DND-41 (cell line): ENCODE data around the gene IL20.

ENCODE experiments used
- ATAC-seq: fragments of 200-7000 bp; cut with Tn5 transposase; 3 replicates; pipeline ENCODE4 v1.9.1; 2021; ENCODE audit warnings: low read depth; ENCODE audit not compliant: insufficient read depth
- DNase-seq: peaks from one replicate; pipeline ENCODE4 v3.0.0-alpha.2; 2020
- H2AFZ ChIP-seq: 2 replicates; pipeline ENCODE4 v1.6.0; 2012; ENCODE audit warnings: low read depth, low read length
- H3K27ac ChIP-seq: 2 replicates; pipeline ENCODE4 v1.5.1; 2012; ENCODE audit warnings: low read length, inconsistent platforms
- H3K27me3 ChIP-seq: fragments of 200-600 bp; sonication (generic); 2 replicates; pipeline ENCODE4 v1.6.0; 2012; ENCODE audit warnings: low read length, mild to moderate bottlenecking, inconsistent platforms; ENCODE audit not compliant: insufficient read depth, poor library complexity
- H3K36me3 ChIP-seq: 2 replicates; pipeline ENCODE4 v1.5.1; 2012; ENCODE audit warnings: low read length, inconsistent platforms; ENCODE audit not compliant: insufficient read depth
- H3K4me1 ChIP-seq: 2 replicates; pipeline ENCODE4 v1.5.1; 2012; ENCODE audit warnings: mild to moderate bottlenecking, low read length; ENCODE audit not compliant: insufficient read depth
- H3K4me2 ChIP-seq: 2 replicates; pipeline ENCODE4 v1.6.0; 2012; ENCODE audit warnings: mild to moderate bottlenecking, moderate library complexity, low read length, inconsistent platforms; ENCODE audit not compliant: insufficient read depth
- H3K4me3 ChIP-seq, 2 experiments: fragments of 200-600 bp in 1 of 2; shearing (Covaris generic) in 1 of 2; 2 replicates each; pipeline ENCODE4 v1.5.1; 2012 to 2016; ENCODE audit warnings: inconsistent platforms in 2 of 2, low read length in 2 of 2, mild to moderate bottlenecking in 2 of 2, low read depth in 1 of 2, moderate library complexity in 1 of 2
- H3K79me2 ChIP-seq: 2 replicates; pipeline ENCODE4 v1.6.0; 2012; ENCODE audit warnings: low read length, inconsistent platforms; ENCODE audit not compliant: insufficient read depth
- H3K9ac ChIP-seq: 2 replicates; pipeline ENCODE4 v1.6.0; 2012; ENCODE audit warnings: low read depth, mild to moderate bottlenecking, inconsistent platforms, low read length, moderate library complexity
- H3K9me3 ChIP-seq: 2 replicates; pipeline ENCODE4 v1.5.1; 2012; ENCODE audit warnings: low read length, moderate library complexity, mild to moderate bottlenecking, inconsistent platforms; ENCODE audit not compliant: insufficient read depth, severe bottlenecking
- H4K20me1 ChIP-seq: 2 replicates; pipeline ENCODE4 v1.6.0; 2012; ENCODE audit warnings: low read length; ENCODE audit not compliant: insufficient read depth
- CTCF ChIP-seq: IDR thresholded peaks from 2 replicates; pipeline ENCODE4 v1.5.1; 2012; ENCODE audit warnings: borderline replicate concordance, low read length, moderate library complexity, mild to moderate bottlenecking; ENCODE audit not compliant: poor library complexity, severe bottlenecking; ENCODE audit errors: extremely low read depth
- EZH2 ChIP-seq: IDR thresholded peaks from 3 replicates; pipeline ENCODE4 v1.6.1; 2012; ENCODE audit warnings: borderline replicate concordance, low read depth, mild to moderate bottlenecking, moderate library complexity, low read length, inconsistent platforms; ENCODE audit not compliant: severe bottlenecking

IL20 gene

GRCh38 chr1:206903687-206904086, 38.3 kb downstream of the IL20 start:
- ATAC-seq (no peak), DNase-seq (no peak)
- Histone ChIP-seq H3K27ac (no peak overlapping the region), H3K9me3 (no peaks in the 10 kb centered on the region), H4K20me1 (no peaks in the 10 kb centered on the region), H3K27me3 (no peaks in the 10 kb centered on the region), H3K4me3 (no peak overlapping the region), H2AFZ (no peak overlapping the region), H3K4me2 (no peak overlapping the region), H3K9ac (no peak overlapping the region), H3K79me2 (no peaks in the 10 kb centered on the region), H3K36me3 (peaks cover 26% of the 10 kb centered on the region), H3K4me1 (peaks cover 38% of the 10 kb centered on the region)
- TF ChIP-seq EZH2 (no peak), CTCF (no peak)

- H3K4me2 ChIP-seq: no peak overlapping the region
- no peaks in the 10 kb centered on the region for H4K20me1 ChIP-seq
- no peak overlapping the region for H3K4me3 ChIP-seq
- peaks cover 38% of the 10 kb centered on the region for H3K4me1 ChIP-seq
- no peaks in the 10 kb centered on the region for H3K79me2 ChIP-seq
- no peak overlapping the region for H2AFZ ChIP-seq
- no peak overlapping the region for H3K9ac ChIP-seq
- peaks cover 26% of the 10 kb centered on the region for H3K36me3 ChIP-seq
- H3K27ac ChIP-seq: peak overlapping the region; percentile 48
- no peaks in the 10 kb centered on the region for H3K9me3 ChIP-seq
- no peak for DNase-seq
- ATAC-seq: no peak
- TF ChIP-seq EZH2: no peak
- TF ChIP-seq CTCF: no peak
- H3K27me3 ChIP-seq: no peaks in the 10 kb centered on the region
Measured at GRCh38 chr1:206904423-206905142, 39.2 kb downstream of the IL20 start.

DNA sequence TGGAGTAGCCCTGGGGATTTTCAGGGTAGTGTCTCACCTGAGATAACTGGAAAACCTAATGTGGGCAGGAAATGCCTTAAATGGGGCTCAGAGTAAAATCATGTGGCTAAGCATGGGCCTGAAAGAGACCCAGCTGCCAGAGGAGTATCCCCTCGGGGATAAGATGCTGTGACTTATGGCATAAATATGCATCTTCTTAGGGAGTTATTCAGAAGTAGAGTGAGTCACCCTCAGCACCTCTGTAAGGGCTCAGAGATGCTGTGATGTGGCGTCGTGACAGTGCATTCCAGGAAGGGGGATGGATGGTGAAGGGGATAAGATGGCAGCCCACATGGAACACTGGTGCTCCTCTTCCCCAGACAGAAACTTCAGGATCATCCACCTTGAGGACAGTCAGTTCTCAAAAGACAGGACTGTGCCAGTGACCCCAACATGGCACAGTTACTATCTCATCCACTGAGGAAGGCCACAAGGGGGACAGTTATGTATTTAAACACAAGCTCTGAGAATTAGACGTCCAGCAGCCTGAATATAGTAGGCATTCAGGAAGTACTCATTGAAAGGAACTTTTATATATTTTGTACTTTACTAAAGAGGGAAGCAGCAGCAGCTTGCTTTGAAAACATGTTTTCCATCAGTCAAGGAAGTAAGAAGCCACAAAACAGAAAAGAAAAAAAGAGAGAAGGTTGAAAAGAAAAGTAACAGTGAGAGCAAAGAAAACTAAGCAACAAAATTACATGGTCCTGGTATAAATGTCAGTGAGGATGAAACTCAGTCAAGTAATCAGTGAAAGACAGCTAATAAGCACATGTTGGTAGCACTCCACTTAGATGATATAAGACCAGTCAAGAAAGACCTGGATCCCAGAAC, 40.1 kb downstream of the IL20 start:
- H4K20me1 ChIP-seq: no peaks in the 10 kb centered on the region
- no peaks in the 10 kb centered on the region for H3K9me3 ChIP-seq
- peak; percentile 88 for ATAC-seq
- no peak overlapping the region for H3K9ac ChIP-seq
- no peaks in the 10 kb centered on the region for H3K27me3 ChIP-seq
- H3K4me1 ChIP-seq: peaks cover 38% of the 10 kb centered on the region
- no peak overlapping the region for H3K4me3 ChIP-seq
- peak; percentile 66 for DNase-seq
- peaks cover 32% of the 10 kb centered on the region for H3K36me3 ChIP-seq
- H3K79me2 ChIP-seq: no peaks in the 10 kb centered on the region
- TF ChIP-seq EZH2 (no peak), CTCF (no peak)
- no peak overlapping the region; the same call in 1 of the 2 replicates for H3K4me2 ChIP-seq
- peak overlapping the region; percentile 74 for H3K27ac ChIP-seq
- no peak overlapping the region for H2AFZ ChIP-seq
